ENCODE data around the gene TRMT44. TPM values are rescaled to one million over a fixed set of nuclear protein-coding genes. Genes with fewer than 3 reads are reported as not detected.

TRMT44 gene
- total RNA-seq, 4 donors from 2014 or later: 36.4 to 56.4 (median 43.9) TPM

DNA sequence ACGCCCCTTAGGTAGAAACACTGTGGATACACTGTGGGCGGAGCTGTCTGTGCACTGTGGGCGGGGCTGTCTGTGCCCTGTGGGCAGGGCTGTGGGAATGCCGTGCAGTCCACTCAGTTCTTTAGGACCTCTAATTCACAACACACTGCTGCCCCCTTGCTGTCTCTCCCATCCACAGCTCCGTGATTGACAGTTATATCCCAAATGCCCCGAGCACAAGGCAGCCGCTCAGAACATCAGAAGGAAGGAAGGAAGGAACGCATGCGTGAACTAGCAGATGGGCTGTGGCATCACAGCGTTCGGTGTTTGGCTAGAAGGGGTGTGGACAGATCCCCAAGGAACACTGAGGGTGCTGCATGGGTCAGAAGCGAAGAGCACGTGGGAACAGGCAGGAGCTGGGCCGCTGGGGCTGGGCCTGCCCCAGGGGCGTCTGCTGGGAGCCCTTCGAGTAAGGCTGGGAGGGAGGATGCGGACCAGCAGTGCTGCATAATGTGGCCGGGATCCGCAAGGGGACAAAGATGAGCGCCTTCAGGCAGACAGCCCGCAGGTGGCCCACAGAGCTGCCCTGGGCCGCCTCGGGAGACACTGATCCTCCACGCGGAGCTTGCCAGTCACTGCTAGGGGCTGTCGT, 29.8 kb upstream of the TRMT44 start:
- WGBS, 2 donors: 76 to 79% methylated on average over 25 to 26 of the region's 26 CpGs
- no peak for TF ChIP-seq POLR2A (IDR thresholded peaks at IDR 0.05)
- TF ChIP-seq, protein P1, sequence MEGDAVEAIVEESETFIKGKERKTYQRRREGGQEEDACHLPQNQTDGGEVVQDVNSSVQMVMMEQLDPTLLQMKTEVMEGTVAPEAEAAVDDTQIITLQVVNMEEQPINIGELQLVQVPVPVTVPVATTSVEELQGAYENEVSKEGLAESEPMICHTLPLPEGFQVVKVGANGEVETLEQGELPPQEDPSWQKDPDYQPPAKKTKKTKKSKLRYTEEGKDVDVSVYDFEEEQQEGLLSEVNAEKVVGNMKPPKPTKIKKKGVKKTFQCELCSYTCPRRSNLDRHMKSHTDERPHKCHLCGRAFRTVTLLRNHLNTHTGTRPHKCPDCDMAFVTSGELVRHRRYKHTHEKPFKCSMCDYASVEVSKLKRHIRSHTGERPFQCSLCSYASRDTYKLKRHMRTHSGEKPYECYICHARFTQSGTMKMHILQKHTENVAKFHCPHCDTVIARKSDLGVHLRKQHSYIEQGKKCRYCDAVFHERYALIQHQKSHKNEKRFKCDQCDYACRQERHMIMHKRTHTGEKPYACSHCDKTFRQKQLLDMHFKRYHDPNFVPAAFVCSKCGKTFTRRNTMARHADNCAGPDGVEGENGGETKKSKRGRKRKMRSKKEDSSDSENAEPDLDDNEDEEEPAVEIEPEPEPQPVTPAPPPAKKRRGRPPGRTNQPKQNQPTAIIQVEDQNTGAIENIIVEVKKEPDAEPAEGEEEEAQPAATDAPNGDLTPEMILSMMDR (IDR thresholded peaks at IDR 0.05): peak in 1 of 6 experiments; percentile 23
- H3K27me3 ChIP-seq: no peaks in the 10 kb centered on the region
- H3K4me1 ChIP-seq: no peaks in the 10 kb centered on the region
- H3K9me3 ChIP-seq: no peaks in the 10 kb centered on the region
- intact Hi-C loops (cut with DNase I): no loop called here
- H3K36me3 ChIP-seq: peaks cover 30 to 38% of the 10 kb centered on the region in 2 donors
- DNase-seq: peak in 1 of 2 donors; percentile 36
- H3K4me3 ChIP-seq (replicated peaks in 1 of 3): no peak overlapping the region
- H3K27ac ChIP-seq: no peak overlapping the region

DNA sequence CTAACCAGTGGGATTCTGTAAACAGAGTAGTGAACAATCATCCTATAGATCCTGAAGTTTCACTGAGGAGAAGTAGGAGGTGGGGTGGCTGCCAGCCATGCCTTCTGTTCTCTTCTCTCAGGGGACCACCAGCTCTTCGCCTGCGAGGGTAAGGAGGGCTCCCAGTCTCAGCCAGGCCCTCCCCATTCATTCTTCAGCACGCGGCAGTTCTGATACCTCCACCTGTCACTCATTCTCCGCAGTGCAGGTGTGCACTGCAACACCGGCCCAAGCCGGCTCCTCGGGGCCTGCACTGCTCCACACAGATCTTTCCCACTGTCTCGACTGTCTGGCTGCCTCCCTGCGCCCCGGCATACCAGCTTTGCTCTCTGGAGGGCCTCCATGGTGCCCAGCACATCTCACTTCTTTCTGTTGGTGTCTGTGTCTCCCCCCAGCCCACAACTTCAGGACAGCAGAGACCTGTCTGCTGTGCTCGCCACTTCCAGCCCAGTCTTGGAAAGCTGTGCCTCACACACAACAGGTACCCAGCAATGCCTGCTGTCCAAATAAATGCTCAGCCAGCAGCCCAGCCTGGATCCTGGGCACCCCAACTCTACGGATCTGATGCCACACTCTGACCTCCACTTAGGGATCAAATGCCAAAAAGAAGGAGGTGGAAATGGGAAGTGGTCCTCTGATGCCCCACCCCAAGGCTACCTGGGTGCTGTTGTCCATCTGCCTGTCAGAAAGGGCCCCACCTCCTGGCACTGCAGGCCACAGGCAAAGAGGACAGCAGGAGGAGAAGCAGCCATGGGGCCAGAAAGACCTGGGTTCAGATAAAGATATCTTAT, 29.0 kb upstream of the TRMT44 start:
- WGBS, 2 donors: 89 to 95% methylated on average over 13 of the region's 13 CpGs
- H3K36me3 ChIP-seq: peaks cover 27 to 41% of the 10 kb centered on the region in 2 donors
- H3K4me3 ChIP-seq (replicated peaks in 1 of 3): no peak overlapping the region
- no peak for DNase-seq
- H3K9me3 ChIP-seq: no peaks in the 10 kb centered on the region
- TF ChIP-seq POLR2A (IDR thresholded peaks at IDR 0.05): no peak
- TF ChIP-seq, protein P1 (IDR thresholded peaks at IDR 0.05): no peak
- H3K4me1 ChIP-seq: no peaks in the 10 kb centered on the region
- H3K27ac ChIP-seq: no peak overlapping the region
- no peaks in the 10 kb centered on the region for H3K27me3 ChIP-seq
- intact Hi-C loops (cut with DNase I): no loop called here

DNA sequence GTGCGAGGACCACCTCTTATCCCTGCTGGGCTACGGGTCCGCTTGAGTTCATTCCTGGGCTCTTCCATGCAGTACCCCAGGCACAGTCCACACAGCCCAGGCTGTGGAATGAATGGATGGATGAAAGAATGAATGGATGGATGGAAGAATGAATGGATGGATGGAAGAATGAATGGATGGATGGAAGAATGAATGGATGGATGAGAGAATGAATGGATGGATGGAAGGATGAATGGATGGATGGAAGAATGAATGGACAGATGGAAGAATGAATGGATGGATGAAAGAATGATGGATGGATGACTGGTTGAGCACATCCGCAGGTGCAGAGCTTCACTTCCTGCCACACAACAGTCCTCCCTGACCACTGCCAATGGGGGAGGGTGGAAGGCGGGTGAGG, 28.3 kb upstream of the TRMT44 start:
- H3K9me3 ChIP-seq: no peaks in the 10 kb centered on the region
- no peaks in the 10 kb centered on the region for H3K4me1 ChIP-seq
- intact Hi-C loops (cut with DNase I): no loop called here
- no peak overlapping the region for H3K27ac ChIP-seq
- H3K4me3 ChIP-seq (replicated peaks in 1 of 3): no peak overlapping the region
- H3K36me3 ChIP-seq: peaks cover 27 to 41% of the 10 kb centered on the region in 2 donors
- no peak for TF ChIP-seq POLR2A (IDR thresholded peaks at IDR 0.05)
- TF ChIP-seq, protein P1 (IDR thresholded peaks at IDR 0.05): no peak
- no peak for DNase-seq
- 95 to 98% methylated on average over 5 of the region's 5 CpGs for WGBS, 2 donors
- no peaks in the 10 kb centered on the region for H3K27me3 ChIP-seq

DNA sequence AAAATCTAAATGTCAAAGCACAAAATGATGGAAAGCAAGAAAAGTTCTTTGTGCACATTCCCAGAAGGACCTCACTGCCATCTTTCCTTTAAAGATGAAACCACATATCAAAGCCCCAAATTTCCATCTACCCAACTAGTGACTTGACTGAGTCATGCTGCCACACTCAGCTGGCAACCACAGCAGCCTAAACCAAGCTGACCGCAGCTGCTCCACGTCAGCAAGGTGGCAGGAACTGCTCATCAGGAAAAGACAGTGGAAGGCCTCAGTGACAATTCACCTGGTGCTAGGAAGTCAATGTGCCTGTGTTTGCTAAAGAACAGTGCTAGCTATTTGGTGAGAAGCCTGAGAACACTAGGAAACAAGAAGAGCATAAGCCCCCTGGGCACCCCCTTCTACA, 26.2 kb upstream of the TRMT44 start:
- Histone ChIP-seq H3K9me3 (no peaks in the 10 kb centered on the region), H3K27ac (no peak overlapping the region), H3K4me3 (replicated peaks in 1 of 3) (no peak overlapping the region), H3K36me3 (peaks cover 18 to 33% of the 10 kb centered on the region in 2 donors), H3K27me3 (no peaks in the 10 kb centered on the region), H3K4me1 (peaks cover 0 to 1% of the 10 kb centered on the region in 2 donors)
- DNase-seq: no peak
- no peak for TF ChIP-seq POLR2A (IDR thresholded peaks at IDR 0.05)
- TF ChIP-seq, protein P1 (IDR thresholded peaks at IDR 0.05): no peak
- 89 to 100% methylated on average over 2 of the region's 2 CpGs for WGBS, 2 donors
- intact Hi-C loops (cut with DNase I): no loop called here

DNA sequence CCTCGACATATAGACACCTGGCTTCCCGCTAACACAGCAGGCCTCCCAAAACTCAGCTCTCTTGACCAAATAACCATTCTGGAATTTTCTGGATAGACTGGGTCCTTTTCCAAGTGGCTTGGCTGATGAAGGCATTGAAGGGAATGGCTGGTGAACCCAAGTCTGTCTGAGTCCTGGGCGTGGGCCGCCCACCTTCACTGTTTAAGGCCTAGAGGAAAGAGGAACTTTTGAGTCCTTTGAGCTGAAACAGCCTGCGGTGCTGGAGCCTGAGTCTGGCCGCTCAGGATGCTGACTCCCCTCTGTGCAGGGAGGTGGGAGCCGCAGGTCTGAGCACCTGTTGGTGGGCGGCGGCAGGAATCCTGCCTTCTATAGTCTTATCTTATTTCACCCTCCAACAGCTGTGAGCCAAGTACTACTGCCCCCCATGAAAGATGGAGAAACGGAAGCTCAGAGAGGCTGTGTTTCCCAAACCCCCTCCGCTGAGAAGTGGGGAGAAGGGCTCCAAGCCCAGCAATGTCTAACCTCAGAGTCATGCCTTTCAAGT, 23.4 kb upstream of the TRMT44 start:
- intact Hi-C loops (cut with DNase I): no loop called here

More for the DNA sequence above, 23.4 kb upstream of the TRMT44 start:
- H3K27me3 ChIP-seq: no peaks in the 10 kb centered on the region
- H3K27ac ChIP-seq: no peak overlapping the region
- H3K9me3 ChIP-seq: no peaks in the 10 kb centered on the region
- TF ChIP-seq, protein P1 (IDR thresholded peaks at IDR 0.05): no peak
- TF ChIP-seq POLR2A (IDR thresholded peaks at IDR 0.05): no peak
- DNase-seq: no peak
- peaks cover 17 to 26% of the 10 kb centered on the region in 2 donors for H3K36me3 ChIP-seq
- H3K4me3 ChIP-seq (replicated peaks in 1 of 3): no peak overlapping the region
- WGBS, 2 donors: 86 to 89% methylated on average over 11 of the region's 11 CpGs
- peaks cover 0 to 10% of the 10 kb centered on the region in 2 donors for H3K4me1 ChIP-seq

Measured in thyroid gland (tissue), 4 donors.